Endometrial microvascular endothelial cells (primary cell): ENCODE measurements around the gene SMO. TPM values are rescaled to one million over a fixed set of nuclear protein-coding genes. Genes with fewer than 3 reads are reported as not detected.
"Not testable (repeated sequence)": the region's sequence is repeated elsewhere in the genome, so short reads cannot be mapped to it uniquely, and the experiment has no call there.

Experiments
- in situ Hi-C: cut with HindIII; loops from 2 replicates; pipeline ENCODE4 v1.10.0; 2017; ENCODE audit warnings: low sequenced_read_pairs, low pct_unique_long_range_greater_than_20kb; ENCODE audit errors: inconsistent ontology term
- total RNA-seq: library from RNA; depleted of rRNA; stranded (reverse); fragments of >200 nt; gene quantifications from one replicate; pipeline ENCODE4 v1.2.3, GENCODE V29; 2015; ENCODE audit errors: inconsistent ontology term

The SMO gene
- total RNA-seq, 1 donor from 2014 or later: 0.84 TPM

DNA sequence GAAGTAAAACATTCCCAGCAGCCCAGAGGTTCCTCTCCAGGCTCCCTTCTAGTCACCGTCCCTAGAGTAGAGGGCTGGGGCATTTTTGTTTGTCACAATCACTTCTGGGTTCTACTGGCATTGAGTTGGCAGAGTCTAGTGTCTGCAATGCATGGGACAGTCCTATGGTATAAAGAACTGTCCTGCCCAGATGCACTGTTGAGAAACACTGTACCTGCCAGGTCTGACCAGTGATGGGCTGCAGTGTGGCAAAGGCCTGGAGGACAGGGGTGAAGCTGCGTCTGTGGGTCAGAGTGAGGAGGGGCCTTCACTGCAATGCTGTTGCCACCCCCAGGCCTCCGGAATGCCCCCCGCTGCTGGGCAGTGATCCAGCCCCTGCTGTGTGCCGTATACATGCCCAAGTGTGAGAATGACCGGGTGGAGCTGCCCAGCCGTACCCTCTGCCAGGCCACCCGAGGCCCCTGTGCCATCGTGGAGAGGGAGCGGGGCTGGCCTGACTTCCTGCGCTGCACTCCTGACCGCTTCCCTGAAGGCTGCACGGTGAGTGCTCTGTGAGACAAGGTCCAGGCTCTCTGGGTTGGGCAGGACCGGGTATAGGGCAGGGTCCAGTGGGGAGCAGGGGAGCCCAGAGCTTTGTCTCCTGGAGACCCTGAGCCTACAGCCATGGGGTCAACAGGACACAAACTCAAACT lies 14.8 kb downstream of the SMO start:
- in situ Hi-C loops: no loop called here

DNA sequence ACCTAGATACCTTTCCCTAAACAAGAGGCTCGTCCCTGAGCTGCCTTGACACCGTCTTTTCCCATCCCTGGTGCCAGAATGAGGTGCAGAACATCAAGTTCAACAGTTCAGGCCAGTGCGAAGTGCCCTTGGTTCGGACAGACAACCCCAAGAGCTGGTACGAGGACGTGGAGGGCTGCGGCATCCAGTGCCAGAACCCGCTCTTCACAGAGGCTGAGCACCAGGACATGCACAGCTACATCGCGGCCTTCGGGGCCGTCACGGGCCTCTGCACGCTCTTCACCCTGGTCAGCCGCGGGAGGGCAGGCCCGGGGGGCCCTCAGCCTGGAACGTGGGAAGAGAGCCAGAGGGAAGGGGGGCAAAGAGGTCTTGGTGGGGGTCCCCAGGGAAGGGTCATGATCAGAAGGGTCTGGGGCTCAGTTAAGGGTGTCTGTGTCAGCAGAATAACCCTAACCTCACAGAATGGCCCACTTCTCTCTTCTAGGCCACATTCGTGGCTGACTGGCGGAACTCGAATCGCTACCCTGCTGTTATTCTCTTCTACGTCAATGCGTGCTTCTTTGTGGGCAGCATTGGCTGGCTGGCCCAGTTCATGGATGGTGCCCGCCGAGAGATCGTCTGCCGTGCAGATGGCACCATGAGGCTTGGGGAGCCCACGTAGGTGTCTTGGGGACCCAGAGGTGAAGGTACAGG lies 16.8 kb downstream of the SMO start:
- in situ Hi-C loops: no loop called here

DNA sequence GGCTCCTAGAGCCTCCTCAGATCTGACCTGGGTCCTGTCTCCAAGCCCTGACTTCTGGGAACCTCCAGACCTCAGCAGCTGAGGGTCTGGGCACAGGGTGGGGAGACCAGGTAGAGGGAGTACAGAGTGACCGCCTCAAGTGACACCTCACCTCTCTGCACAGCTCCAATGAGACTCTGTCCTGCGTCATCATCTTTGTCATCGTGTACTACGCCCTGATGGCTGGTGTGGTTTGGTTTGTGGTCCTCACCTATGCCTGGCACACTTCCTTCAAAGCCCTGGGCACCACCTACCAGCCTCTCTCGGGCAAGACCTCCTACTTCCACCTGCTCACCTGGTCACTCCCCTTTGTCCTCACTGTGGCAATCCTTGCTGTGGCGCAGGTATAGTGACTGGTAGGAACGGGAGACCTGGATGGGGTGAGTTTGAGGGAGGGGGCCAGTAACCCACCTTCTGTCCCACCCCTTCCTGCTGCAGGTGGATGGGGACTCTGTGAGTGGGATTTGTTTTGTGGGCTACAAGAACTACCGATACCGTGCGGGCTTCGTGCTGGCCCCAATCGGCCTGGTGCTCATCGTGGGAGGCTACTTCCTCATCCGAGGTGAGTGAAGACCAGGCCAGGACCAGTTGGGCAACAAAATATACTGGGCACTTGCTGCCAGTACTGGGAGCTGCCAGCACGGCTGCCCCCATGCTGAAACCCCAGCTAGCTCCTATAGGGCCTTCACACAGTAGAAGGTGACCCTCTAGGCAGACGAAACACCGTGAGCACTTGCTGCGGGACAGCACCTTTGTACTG lies 17.8 kb downstream of the SMO start:
- in situ Hi-C loops: no loop called here

DNA sequence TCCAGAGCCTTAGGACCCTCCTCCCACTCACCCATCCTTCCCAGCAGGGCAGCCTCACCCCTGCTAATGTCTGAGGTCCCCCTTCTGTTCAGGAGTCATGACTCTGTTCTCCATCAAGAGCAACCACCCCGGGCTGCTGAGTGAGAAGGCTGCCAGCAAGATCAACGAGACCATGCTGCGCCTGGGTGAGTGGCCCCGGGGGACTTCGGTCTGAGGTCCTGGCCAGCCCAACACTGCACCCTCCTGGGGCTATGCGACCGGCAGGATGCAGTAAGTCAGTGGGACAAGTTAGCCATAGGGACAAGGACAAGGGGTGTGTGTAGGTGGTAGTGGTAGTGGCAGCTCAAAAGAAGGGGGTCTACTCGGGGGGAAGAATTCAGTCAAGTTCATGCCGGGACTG lies 20.2 kb downstream of the SMO start:
- in situ Hi-C loops: no loop called here

DNA sequence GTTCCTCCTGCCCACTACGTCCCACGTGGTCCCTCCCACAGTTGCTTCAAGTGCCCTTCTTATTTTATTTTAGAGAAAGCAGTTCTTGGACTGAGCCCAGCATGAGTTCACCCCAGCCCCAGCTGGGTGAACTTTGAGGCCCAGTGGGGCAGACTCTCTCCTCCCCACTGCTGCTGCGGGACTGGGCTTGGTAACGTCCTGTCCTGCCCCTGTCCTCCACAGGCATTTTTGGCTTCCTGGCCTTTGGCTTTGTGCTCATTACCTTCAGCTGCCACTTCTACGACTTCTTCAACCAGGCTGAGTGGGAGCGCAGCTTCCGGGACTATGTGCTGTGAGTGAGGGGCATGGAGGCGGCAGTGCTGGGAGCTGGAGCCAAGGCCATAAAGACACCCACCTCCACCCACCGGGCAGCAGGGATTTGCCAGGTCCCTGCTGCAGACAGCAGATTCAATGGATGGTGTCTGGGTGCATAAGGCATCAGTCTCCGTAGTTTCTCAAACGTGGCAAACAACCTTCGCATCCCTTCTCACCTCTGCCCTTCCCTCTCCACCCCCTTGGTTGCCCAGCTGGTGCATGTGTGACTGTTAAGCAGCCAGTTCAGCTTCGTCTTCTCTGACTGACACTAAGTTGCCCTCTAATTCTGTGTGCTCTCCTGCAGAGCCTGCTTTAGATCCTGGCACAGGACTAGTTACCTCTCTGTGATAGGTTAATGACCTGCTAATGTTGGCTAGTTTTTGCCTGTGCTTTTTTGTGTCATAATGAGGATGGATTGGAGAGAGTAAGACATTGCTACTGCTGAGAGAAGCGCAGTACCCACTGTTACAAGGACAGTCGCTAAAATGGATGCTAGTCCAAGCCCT lies 20.9 kb downstream of the SMO start:
- in situ Hi-C loops: no loop called here

DNA sequence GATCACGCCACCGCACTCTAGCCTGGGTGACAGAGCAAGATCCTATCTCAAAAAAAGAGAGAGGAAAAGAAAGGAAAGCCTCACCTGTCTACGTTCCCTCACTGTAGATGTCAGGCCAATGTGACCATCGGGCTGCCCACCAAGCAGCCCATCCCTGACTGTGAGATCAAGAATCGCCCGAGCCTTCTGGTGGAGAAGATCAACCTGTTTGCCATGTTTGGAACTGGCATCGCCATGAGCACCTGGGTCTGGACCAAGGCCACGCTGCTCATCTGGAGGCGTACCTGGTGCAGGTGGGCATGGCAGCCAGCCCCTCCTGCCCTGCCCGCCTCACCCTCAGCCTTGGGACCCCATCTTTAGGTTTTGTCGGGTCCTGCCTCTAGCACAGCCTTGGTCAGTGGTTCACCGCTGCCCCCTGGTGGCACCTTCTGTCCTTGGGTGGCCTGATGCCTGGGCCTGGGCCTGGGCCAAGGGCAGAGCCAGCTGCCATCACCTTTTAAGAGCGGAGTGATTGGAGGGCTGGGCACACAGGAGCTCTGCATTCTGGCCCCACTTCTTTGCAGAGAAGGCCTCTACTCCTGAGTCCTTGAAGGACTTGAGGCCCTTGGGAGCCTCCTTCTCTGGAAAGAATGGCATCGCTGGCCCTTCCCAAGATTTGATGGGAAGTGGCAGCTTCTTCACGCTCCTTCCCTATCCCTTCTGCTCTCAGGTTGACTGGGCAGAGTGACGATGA lies 22.0 kb downstream of the SMO start:
- in situ Hi-C loops: no loop called here

DNA sequence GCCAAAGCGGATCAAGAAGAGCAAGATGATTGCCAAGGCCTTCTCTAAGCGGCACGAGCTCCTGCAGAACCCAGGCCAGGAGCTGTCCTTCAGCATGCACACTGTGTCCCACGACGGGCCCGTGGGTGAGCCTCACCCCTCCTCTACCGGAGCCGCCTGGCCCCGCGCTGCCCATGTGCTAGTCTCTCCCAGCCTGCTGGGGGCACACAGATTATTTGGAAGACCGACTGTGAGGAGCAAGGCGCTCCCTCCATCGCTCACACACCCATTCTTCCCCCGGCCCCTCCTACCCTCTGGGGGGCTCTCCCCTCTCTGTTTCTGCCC lies 22.5 kb downstream of the SMO start:
- in situ Hi-C loops: no loop called here

DNA sequence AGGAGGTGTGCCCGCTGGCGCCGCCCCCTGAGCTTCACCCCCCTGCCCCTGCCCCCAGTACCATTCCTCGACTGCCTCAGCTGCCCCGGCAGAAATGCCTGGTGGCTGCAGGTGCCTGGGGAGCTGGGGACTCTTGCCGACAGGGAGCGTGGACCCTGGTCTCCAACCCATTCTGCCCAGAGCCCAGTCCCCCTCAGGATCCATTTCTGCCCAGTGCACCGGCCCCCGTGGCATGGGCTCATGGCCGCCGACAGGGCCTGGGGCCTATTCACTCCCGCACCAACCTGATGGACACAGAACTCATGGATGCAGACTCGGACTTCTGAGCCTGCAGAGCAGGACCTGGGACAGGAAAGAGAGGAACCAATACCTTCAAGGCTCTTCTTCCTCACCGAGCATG lies 23.7 kb downstream of the SMO start:
- in situ Hi-C loops: no loop called here

DNA sequence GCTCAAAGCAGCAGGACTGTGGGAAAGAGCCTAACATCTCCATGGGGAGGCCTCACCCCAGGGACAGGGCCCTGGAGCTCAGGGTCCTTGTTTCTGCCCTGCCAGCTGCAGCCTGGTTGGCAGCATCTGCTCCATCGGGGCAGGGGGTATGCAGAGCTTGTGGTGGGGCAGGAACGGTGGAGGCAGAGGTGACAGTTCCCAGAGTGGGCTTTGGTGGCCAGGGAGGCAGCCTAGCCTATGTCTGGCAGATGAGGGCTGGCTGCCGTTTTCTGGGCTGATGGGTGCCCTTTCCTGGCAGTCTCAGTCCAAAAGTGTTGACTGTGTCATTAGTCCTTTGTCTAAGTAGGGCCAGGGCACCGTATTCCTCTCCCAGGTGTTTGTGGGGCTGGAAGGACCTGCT lies 24.2 kb downstream of the SMO start:
- in situ Hi-C loops: no loop called here

DNA sequence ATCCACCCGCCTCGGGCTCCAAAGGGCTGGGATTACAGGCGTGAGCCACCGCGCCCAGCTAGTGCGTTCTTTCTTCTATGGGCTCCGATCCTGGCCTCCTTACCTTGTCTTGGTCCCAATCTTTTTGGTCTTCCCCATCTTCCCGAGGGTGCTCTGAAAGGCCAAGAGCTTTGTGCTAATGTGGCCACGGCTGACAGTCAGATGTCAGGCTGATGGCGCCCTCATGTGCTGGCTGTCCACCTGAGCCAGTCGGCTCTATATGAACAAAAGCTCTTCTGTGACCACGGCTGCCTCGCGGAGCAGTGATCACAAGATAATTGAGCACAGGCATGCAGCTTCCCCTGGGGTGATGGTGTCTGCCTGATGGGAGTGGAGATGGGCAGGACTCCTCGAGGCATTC lies 25.4 kb downstream of the SMO start:
- in situ Hi-C loops: no loop called here

DNA sequence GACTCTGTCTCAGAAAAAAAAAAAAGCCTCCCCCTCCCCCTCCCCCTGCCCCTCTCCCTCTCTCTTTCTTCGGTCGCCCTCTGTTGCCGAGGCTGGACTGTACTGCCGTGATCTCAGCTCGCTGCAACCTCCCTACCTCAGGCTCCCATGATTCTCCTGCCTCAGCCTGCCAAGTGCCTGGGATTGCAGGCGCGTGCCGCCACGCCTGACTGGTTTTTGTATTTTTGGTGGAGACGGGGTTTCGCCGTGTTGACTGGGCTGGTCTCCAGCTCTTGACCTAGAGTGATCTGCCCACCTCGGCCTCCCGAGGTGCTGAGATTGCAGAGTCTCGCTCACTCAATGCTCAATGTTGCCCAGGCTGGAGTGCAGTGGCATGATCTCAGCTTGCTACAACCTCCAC lies 27.3 kb downstream of the SMO start:
- in situ Hi-C loops: not testable (repeated sequence)

DNA sequence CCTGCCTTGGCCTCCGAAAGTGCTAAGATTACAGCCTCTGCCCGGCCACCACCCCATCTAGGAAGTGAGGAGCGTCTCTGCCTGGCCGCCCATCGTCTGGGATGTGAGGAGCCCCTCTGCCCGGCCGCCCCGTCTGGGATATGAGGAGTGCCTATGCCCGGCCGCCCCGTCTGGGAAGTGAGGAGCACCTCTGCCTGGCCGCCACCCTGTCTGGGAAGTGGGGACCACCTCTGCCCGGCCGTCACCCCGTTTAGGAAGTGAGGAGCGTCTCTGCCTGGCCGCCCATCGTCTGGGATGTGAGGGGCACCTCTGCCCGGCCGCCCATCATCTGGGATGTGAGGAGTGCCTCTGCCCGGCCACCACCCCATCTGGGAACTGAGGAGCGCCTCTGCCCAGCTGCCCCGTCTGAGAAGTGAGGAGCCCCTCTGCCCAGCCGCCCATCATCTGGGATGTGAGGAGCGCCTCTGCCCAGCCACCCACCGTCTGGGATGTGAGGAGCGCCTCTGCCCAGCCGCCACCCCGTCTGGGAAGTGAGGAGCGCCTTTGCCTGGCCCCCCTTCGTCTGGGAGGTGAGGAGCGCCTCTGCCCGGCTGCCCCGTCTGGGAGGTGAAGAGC lies 27.8 kb downstream of the SMO start:
- in situ Hi-C loops: not testable (repeated sequence)

DNA sequence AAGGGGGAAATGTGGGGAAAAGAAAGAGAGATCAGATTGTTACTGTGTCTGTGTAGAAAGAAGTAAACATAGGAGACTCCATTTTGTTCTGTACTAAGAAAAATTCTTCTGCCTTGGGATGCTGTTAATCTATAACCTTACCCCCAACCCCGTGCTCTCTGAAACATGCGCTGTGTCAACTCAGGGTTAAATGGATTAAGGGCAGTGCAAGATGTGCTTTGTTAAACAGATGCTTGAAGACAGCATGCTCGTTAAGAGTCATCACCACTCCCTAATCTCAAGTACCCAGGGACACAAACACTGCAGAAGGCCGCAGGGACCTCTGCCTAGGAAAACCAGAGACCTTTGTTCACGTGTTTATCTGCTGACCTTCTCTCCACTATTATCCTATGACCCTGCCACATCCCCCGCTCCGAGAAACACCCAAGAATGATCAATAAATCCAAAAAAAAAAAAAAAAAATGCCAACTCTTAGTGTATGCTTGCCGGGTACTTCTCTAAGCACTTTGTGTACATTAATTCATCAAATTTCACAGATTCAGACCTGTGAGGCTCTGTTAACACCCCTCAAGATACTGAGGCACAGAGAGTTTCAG lies 28.5 kb downstream of the SMO start:
- in situ Hi-C loops: not testable (repeated sequence)

DNA sequence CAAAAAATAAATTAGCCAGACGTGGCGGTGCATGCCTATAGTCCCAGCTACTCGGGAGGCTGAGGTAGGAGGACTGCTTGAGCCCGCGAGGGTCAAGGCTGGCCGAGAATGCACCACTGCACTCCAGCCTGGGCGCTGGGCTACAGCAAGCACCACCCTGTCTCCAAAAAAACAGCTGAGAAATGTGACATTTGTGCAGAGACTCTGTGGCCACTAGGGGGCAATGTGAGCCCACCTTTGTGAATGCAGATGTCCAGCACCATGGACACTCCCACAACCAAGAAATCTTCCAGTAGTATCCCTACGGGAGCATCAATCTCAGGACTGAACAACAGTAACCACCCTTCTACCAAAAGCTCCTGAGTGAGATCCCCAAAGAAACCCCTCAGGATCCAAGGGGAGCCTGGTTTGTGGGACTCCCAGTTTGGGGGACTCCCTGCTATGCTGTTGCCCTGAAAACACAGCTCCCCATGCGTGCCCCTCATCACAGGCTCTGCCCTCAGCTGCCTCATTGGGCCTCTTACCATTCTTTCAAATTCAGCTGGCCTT lies 30.2 kb downstream of the SMO start:
- in situ Hi-C loops: no loop called here

DNA sequence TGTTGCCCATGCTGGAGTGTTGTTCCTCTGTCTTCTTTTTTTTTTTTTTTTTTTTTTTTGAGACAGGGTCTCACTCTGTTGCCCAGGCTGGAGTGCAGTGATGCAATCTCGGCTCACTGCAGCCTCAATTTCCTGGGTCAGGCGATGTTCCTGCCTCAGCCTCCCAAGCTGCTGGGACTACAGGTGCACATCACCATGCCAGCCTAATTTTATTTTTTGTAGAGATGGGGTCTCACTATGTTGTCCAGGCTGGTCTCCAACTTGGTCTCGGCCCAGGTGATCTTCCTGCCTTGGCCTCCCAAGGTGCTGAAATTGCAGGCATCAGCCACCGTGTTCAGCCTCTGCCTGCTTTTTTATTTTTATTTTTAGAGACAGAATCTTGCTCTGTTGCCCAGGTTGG lies 30.7 kb downstream of the SMO start:
- in situ Hi-C loops: not testable (repeated sequence)

DNA sequence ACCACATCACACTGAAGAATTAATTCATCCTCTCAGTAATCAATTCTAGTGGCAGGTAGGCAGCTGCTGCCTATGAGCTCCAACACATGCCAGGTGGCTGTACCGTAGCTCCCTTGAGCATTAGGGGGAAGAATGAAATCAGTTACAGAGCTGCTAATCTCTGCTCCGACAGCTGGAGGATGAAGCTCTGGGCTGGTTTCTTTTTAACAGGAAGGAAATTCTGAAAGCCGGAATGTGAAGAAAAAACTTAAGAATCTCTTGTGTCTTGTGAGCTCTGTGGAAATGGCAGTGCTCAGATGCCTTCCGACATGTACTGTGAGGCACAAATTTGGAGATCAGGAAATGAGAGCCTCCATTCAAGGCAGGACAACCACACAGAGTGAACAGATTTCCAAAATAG lies 33.6 kb downstream of the SMO start:
- in situ Hi-C loops: no loop called here

DNA sequence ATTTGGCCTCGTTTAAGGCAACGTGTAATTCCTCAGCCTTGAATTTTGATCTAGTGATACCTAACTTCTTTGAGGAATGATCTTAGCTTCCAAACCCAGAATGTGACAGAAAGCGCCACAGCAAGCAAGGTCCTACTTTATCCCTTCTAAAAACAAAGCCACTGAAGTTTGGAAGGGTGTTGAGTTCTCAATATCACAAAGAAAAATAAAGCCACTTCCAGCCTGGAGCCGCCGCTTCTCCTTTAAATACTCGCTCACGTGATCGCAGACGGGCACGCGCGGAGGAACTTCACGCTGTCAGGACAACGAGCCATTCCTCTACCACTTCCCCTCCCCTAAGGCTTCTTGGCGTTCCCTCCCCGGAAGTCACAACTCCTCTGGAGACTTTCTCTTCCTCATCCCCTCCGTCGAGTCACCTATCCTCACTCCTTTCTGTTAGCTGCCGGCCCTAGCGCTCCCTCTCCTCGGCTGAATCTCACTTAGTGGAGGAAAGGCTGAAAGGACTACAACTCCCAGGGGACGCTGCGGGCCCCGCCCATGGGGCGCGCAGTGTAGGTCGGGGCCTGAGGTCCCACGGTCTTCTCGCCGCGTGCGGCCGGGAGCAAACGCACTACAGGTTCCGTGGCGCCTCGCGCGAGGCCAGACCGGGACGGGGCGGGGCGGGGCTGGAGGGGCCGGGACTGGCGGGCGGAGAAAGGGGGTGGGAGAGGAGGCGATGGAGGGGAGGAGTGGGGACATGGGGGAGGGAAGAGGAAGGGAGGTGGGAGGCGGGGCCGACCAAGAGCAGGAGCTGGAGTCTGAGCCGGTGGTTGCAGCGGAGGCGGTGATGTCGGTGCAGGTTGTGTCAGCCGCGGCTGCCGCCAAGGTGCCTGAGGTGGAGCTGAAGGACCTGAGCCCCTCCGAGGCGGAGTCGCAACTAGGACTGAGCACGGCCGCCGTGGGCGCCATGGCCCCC lies 36.1 kb downstream of the SMO start, which contains the start of gene AHCYL2:
Gene AHCYL2 (plus strand): TSS at position 780 of the 955 bp plus-strand sequence.
- in situ Hi-C loops: no loop called here
